GM21381 (cell line): ENCODE data around the gene ARHGAP12.
"Not testable (repeated sequence)": the region's sequence is repeated elsewhere in the genome, so short reads cannot be mapped to it uniquely, and the experiment has no call there.

Experiments used
- ATAC-seq: cut with Tn5 transposase; IDR thresholded peaks from one replicate; pipeline ENCODE4 v1.9.1; 2021; ENCODE audit warnings: mild to moderate bottlenecking, moderate library complexity; ENCODE audit not compliant: unreplicated experiment

ARHGAP12 gene

DNA sequence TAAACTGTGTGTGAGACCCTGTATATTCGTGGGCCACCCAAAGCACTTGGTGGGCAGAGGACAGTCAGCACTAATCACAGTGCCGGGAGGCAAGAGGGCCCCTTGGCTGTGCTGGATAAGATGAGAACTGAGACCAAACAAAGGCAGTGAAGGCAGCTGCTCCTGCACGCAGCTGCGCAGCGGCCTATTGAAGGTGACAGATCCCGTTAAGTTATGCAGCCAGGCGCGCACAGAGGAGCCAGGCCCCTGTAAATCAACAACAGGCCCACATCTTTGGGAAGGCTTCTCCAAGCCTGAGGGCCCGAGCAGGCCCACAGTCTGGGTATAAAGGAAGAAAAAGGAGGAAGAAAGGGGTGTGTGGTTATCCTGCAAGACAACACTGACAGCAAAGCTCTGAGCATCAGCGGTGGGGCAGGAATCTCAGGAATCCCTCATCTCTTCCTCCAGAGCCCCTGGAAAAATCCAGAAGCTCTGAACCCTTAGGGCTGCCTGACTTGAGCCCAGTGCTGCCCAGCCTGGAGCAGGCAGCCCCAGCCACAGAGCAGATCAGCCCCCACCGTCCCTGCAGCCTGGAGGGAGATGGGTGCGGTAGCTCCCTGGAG lies 154.2 kb downstream of the ARHGAP12 start:
- ATAC-seq: no peak

DNA sequence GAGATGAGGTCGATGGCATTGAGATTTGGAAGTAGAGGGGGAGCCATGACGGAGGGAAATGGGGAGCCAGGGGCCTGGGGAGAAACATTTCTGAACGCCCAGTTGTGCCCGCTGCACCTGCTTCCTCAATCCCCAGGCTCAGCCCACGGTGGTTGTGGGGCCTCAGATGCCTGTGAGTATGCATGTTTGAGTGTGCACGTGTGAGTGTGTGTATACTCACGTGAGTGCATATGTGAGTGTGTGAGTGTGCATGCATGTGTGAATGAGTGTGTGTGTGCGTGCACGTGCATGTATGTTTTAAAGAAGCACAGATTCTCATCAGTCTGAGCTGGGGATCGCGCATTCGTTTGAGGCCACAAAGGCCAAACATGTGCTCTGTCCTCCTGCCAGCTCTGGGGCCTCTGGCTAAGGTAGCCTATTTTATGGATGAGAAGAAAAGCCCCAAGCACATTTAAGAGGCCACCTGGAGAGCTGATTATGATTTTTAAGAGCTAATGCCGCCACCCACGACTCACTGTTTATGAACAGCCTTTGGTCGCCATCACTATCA lies 154.8 kb downstream of the ARHGAP12 start:
- no peak for ATAC-seq

DNA sequence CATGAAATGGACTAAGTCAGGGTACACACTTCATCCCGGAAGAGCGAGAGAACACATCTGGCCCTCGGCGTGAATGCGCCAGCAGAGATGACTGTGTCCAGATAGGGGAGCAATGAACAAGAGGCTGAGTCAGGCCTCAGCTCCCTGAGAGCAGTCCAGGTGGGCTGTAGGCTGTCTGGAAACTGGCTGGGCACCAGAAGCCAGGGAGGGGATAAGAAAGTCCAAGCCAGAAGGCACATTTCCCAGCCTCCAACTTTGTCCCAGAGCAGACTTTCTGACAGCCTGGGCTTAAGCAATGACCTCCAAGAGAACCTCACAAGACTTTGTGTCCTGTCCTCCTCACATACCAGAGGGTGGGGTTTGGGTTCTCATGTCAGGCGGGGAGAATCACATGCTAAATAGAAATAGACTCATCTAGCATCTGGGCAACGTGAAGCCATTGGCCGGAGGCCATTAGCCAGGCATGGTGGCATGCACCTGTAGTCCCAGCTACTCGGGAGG lies 157.2 kb downstream of the ARHGAP12 start:
- no peak for ATAC-seq

DNA sequence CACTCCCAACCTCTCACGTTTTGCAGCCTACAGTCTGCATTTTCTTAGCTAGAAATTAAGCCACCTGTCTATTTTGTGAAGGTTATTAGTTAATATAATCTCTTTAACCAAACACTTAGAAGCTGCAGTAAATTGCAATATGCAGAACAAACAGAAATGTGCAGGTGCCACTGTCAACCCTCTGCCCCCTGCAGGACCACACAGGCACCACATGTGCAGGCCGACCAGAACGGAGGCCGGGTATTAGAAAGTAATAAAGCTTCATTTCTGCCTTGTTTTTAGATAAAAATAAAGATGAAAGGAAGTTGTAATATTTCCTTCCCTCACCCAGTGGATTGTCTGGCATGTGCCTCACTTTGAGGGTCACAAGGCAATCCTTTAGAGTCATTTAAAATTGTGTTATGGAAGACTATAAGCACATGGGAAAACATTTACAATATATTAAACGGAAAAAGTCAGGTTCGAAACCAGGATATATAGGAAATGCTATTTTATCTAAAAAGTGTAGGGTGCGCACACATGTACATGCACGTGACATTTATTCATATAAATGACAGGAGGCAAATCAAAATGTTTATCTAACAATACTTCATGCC lies 158.2 kb downstream of the ARHGAP12 start:
- no peak for ATAC-seq

DNA sequence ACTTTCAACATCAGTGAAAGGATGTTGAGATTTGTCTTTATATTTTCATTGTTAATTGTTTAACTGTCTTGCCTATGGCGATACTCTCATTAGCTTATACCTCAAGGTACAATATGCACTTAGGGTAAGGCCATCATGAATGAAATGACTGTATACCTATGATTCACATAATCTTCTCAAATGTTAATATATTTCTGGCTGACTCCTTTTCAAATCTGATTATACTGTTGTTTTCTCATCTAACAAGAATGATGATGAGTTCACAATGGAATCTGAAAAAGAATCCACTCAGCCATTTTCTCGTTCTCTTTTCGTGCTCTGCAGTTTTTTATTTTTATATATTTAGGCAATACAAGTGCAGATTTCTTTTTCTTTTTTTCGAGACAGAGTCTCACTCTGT lies 159.1 kb downstream of the ARHGAP12 start:
- ATAC-seq: no peak

DNA sequence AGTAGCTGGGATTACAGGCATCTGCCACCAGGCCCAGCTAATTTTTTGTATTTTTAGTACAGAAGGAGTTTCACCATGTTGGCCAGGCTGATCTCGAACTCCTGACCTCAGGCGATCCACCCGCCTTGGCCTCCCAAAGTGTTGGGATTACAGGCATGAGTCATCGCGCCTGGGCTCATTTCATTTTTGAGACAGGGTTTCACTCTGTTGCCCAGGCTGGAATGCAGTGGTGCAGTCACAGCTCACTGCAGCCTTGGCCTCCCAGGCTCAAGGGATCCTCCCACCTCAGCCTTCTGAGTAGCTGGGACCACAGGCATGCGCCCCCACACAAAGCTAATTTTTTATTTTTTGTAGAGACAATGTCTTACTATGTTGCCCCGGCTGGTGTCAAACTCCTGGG lies 159.7 kb downstream of the ARHGAP12 start:
- ATAC-seq: not testable (repeated sequence)

DNA sequence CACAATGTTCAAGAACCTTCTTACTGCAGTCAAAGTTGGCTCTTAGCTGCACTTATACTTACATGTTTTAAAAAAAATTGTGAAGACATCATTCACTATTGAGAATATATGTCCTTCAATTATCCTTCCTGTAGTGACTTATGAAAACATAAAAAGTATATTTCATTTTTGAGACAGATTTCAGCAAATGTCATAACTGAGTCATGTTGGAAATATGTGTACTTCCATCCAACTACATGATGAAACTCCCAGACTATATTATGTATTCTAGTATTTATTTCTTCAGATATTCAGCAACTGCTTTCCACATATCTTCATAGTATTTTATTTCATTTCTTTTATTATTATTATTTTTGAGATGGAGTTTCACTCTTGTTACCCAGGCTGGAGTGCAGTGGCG lies 160.2 kb downstream of the ARHGAP12 start:
- ATAC-seq: no peak

DNA sequence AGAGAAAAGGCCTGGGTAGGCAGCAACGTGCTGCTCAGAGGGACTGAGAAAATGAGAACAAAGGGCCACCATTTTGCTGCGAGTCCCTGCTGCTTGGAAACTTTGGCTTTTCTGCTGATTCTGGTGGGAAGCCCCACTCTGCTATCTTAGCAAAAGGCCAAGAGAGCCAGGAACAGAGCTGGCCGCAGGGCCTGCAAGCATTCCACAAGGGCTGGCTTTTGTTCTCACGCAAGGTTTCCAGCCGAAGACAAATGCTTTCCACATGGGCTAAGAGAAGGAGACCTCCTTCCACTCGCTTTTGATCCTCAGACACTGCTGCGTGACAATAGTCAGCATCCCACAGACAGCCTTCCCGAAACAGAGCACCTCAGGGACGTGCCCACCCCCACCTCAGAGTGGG lies 163.1 kb downstream of the ARHGAP12 start:
- ATAC-seq: no peak

DNA sequence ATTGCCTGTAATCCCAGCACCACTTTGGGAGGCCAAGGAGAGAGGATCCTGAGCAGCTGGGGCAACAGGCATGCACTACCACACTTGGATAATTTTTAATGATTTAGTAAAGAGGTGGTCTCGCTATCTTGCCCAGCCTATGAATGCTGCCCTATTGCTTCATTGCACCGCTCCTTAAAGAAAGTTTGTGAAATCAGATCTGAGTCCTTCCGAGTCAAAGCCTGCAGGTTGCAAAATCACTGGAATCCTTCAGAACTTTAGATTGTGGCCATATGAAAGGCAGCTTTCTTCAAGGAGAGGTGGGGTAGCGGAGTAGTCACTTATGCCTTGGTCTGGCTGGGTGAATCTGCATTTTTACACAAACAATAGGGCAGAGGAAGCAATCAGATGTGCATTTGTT lies 166.3 kb downstream of the ARHGAP12 start:
- ATAC-seq: no peak

DNA sequence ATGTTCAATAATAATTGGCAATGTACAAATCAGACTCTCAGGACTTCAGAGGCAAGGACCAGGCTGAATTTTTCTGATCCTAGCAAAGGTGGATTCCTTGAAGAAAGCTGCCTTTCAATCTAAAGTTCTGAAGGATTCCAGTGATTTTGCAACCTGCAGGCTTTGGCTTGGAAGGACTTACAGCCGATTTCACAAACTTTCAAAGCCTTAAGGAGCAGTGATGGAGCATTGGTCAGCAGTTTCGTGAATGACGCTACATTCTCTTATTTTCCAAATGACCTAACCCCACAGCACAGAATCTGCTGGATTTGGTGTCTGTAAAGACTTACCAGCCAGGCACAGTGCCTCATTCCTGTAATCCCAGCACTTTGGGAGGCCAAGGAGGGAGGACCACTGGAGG lies 167.5 kb downstream of the ARHGAP12 start:
- no peak for ATAC-seq

DNA sequence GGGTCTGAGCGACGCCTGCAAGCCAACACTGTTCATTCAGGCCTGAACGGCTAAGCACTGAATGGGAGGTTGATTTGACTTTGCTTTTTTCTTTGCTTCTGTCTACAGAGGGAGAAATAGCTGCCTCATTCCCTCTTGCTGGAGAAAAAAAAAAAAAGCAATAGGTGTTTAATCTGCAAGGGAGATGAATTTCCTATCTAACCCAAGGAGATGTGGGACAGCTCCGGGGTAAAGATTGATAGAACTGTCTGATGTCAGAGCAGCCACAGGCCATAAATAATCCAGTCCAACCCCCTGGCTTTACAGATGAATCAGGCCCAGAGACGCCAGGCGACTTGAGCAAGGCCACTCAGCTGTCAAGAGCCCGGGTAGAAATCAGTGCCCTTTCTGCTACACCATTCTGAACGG lies 168.0 kb downstream of the ARHGAP12 start:
- ATAC-seq: no peak

DNA sequence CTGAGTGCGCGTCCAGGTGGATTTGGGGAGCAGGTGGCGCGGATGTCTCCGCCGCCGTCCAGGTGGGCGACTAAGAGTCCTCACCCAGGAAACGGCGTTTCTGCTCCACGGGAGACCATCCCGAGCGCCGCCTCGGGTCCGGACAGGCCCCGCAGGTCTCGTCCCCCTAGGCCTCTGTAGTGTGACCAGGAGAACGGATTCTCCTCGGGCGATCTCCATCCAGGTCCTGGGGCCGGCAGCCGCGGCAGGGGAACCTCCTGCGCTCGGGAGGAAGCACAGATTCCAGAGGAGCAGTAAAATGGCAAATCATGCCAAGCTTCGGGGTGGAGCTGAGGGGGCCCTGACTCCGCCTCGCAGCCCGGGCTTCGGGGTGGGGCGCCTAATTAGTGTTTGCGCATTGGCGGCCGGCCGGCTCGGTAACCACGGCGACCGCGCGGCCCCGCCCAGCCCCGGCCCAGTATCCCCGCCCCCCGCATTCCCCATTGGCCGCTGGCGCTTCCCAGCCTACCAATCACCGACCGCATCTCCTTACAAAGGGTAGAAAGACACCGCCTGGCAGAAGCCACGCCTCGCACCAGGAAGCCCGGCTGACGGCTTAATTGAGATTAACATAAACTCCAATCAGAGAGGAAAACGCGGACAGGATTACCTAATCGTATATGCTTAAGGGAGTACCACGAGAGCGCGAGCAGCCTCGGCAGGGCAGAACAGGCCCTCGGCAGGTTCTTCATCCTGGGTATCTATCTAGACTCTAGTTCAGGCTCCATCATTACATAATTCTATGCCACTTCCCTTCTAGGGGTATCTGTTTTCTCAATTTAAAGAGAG lies 168.6 kb downstream of the ARHGAP12 start:
- peak; percentile 95 for ATAC-seq

DNA sequence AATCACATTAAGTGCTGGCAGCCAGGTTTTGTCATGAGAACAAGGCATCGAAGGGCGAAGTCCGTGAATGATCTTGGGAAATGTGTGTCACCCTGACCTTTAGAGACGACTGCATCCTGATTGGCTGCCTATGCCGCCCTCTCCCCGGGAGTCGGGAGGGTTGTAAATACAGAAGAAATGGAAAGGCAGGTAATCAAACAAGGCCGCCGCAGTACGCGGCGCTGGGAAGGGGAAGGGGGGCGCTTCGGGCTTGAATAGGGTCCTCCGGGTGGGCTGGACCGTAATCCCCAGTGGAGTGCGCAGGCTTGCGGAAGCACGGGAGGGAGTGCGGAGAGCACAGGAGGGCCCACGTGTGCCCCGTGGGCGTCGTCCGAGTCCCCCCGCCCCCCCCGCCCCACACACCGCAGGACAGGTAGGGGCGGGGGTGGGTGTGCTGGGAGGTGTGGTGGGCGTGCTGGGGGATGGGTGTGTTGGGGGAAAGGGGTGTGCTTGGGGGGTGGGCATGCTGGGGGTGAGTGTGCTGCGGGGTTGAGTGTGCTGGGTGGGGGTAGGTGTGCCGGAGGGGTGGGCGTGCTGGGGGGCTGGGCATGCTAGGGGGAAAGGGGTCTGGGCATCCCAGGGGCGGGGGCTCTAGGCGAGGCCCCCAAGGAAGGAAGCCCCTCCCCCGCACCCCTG lies 169.4 kb downstream of the ARHGAP12 start:
- no peak for ATAC-seq

DNA sequence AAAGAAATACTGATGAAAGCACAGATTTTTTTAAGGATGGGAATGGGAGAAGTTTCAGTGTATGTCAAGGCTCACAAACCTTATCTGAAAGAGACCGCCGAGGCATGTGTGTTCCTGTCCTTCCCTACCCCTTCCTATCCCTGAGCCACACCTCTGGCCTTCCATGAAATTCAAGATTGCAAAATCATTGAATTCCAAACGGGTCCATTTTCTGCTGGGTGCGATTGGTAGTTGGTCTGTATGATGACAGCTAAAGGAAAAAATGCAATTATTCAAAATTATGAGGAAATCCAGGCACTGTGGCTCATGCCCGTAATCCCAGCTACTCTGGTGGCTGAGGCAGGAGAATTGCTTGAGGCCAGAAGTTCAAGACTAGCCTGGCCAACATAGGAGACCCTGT lies 170.1 kb downstream of the ARHGAP12 start:
- ATAC-seq: no peak

DNA sequence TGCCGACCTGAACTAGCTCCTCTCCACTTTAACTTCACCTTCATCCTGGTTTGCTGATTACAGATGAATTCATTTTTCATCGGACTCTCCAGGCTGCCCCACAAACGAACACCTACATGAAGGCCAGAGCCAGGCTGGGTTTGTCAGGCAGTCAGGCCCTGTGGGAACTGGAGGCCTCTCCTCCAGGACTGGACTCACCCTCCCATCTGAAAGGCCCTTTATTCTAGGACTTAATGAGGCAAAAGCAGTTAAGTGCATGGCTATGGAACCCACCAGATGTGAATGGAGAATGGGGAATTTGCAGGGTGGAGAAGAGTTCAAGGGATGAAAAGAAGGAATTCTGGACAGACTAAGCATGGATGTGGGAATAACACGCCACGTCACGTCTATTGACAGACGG lies 170.8 kb downstream of the ARHGAP12 start:
- ATAC-seq: no peak

DNA sequence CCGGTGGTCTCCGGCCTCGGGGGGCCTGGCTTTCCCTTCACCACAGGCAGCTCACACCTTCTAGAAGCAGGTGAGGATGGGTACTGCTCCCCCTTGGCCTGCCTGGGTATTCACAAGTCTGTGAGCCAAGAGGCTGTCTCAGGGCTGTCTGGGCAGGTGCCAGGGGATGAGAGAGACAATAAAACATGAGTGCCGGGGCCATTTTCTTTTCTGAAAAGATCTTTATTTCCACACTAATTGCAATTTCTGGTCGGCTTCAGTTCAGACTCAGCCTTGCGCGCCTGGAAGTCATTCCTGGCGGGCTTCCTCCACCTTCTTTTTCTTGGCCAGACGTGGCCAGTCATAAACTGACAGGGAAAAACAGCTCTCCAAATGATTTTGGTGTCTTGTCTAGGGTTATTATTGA lies 171.2 kb downstream of the ARHGAP12 start:
- no peak for ATAC-seq

DNA sequence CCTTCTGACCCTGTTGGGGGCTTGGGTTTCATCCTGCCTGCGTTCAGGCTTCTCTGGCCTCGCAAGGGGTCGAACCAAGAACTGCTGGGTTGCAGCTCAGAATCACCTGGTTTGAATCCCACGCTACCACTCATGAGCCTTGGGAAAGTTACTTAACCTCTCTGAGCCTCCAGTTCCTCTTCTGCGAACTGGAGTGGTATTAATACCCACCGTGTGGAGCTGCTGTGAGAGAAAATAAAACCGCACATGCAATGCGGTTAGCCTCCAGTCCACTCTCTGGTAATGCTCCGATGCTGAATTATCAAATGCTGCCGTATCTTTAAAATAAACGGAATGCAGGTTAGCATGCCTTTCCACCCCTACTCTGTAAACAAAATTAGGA lies 171.9 kb downstream of the ARHGAP12 start:
- ATAC-seq: no peak

DNA sequence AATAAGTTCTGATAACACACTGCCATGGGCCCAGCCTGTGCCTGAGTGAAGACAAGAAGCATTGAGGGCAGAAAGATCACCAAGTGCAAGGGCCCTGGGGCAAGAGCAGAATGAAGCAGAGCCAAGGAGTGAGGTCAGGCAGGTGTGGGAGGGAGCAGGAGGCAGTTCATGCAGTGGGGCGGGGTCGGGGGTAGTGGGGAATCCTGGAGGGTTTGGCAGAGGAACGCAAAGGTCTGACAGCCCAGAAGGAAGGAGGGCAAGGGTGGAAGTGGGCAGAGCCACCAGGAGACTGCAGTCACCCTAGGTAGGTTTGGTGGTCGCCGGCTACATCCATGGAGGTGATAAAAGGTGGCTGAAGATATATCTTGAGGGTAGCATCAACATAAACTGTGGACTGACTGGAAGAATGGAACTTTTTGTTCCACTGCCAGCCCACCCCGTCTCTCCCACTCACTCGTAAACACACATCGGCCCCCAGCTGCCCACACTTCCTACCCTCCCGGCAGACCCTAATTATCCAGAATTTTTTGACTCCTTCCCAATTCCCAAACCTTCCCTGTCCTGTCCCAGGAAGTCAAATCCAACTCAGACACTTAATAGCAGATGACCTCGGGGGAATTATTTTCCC lies 172.4 kb downstream of the ARHGAP12 start:
- no peak for ATAC-seq
